GM13976 (cell line): Measurements from ENCODE around the gene HSD3B1.

Experiments used
- DNase-seq: peaks from one replicate; pipeline ENCODE4 v3.0.0; 2012; ENCODE audit warnings: low spot score
- CTCF ChIP-seq: IDR thresholded peaks from 2 replicates; pipeline ENCODE4 v1.5.1; 2012; ENCODE audit warnings: borderline replicate concordance, mild to moderate bottlenecking; ENCODE audit not compliant: insufficient read depth; ENCODE audit errors: extremely low read depth, missing control alignments, control extremely low read depth
- in situ Hi-C: fragments of 300-500 bp; cut with MboI; formaldehyde crosslinking; loops from one replicate; pipeline ENCODE4 v1.12.0; 2022; ENCODE audit warnings: low sequenced_read_pairs, mixed read lengths, inconsistent platforms; ENCODE audit not compliant: unreplicated experiment

The HSD3B1 gene

DNA sequence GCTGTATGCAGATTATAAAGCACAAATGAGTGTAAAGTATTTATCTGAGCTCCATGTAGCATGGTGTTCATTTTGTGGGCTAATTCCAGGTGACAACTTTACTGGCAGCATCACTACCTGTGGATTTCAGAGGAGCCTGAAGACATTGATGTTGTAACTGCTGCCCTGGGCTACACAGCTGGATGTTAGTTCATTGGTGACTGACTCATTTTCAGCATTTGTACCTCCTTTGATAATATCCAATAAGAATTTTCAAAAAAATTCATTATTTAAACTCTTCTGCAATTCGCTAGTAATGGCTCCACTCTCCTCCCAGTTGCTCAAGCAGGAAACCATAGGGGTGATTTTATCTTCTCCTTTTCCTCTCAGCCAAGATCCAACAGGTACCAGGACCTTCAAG lies 37.3 kb upstream of the HSD3B1 start:
- in situ Hi-C loops = loop anchor here (25.0 kb wide), 1 partner anchor 182 kb away; no protein-coding TSS in a partner anchor
- TF ChIP-seq CTCF = no peak
- DNase-seq = no peak

DNA sequence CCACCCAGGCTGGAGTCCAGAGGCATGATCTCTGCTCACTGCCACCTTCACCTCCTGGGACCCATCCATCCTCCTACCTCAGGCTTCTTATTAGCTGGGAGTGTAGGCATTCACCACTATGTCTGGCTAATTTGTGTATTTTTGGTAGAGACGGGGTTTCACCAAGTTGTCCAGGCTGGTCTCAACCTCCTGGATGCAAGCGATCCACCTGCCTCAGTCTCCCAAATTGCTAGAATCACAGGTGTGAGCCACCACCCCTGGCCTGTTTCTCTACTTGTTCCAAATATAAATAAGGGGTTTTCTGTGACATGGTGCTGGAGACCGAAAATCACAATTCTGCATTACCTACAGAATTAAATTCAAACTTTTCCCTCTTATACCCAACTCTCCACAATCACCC lies 36.6 kb upstream of the HSD3B1 start:
- DNase-seq = no peak
- TF ChIP-seq CTCF = no peak
- in situ Hi-C loops = loop anchor here (25.0 kb wide), 1 partner anchor 183 kb away; no protein-coding TSS in a partner anchor

- in situ Hi-C loops = loop anchor here (25.0 kb wide), 1 partner anchor 184 kb away; no protein-coding TSS in a partner anchor
Measured at GRCh38 chr1:119470958-119471357, 36.1 kb upstream of the HSD3B1 start.

DNA sequence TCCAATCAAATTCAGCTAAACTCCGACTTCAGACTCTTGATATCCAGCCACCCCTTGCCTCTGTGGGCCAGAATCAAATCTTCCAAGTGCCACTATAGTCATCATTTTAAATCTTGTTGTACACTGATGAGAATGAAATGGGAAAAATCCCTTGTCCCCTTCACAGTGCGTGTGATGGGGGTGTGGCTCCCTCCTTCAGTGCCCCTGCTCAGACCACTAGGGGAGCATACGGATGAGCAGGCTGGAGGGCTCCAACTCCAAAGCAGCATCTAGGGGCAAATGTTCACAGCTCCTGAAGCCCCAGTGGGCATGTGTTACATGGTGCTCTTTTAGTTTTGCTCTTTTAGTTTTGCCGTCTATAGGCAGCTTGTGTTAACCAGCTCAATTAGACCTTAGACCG lies 35.4 kb upstream of the HSD3B1 start:
- TF ChIP-seq CTCF = no peak
- in situ Hi-C loops = loop anchor here (25.0 kb wide), 1 partner anchor 184 kb away; no protein-coding TSS in a partner anchor
- DNase-seq = no peak

More at GRCh38 chr1:119470958-119471357, 36.1 kb upstream of the HSD3B1 start:
- TF ChIP-seq CTCF = no peak
- no peak for DNase-seq

- no peak for TF ChIP-seq CTCF
- no peak for DNase-seq
- in situ Hi-C loops = loop anchor here (25.0 kb wide), 1 partner anchor 185 kb away; no protein-coding TSS in a partner anchor
Measured at GRCh38 chr1:119472080-119472818, 34.8 kb upstream of the HSD3B1 start.

DNA sequence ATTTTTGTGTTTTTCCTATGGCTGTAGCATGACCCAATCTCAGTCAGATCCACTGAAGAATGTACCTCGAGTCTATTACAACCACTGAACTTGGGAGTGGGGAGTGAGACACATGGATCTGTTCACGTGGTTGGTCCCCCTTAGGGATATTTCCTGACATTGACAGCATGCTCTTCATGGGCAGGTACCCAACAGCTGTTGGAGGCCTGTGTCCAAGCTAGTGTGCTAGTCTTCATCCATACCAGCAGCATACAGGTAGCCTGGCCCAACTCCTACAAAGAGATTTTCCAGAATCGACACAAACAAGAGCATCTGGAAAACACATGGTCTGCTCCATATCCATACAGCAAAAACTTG lies 34.2 kb upstream of the HSD3B1 start:
- TF ChIP-seq CTCF = no peak
- in situ Hi-C loops = loop anchor here (25.0 kb wide), 1 partner anchor 185 kb away; no protein-coding TSS in a partner anchor
- no peak for DNase-seq
